ENCODE results near the gene CFAP141. TPM values are rescaled to one million over a fixed set of nuclear protein-coding genes. Genes with fewer than 3 reads are reported as not detected.

CFAP141 gene
- total and polyA plus RNA-seq, 2 of the 13 experiments (the other 11 are each of a cell fraction or from before 2014, with no cell fraction given), result not detected

- no peak for TF ChIP-seq HMGXB3 (CRISPR knock-in tag; IDR thresholded peaks at IDR 0.05; ENCODE audit: borderline replicate concordance)
These were observed 39.9 kb downstream of the CFAP141 start (continued) for GRCh38 chr1:154166207-154166606.

GRCh38 chr1:154159554-154159953, 46.6 kb downstream of the CFAP141 start:
- ATAC-seq, result no peak
- no peaks in the 10 kb centered on the region; the same call in 1 of the 2 replicates for H4K20me1 ChIP-seq (ENCODE audit: insufficient read depth, low read length)
- H3K36me3 ChIP-seq (replicated peaks in 1 of 2; ENCODE audit: control insufficient read depth in 1 of 2, insufficient read depth in 2 of 2, low read length in 2 of 2), result peaks cover 20 to 67% of the 10 kb centered on the region in 2 experiments
- no peak overlapping the region for H3K4me3 ChIP-seq (replicated peaks in 1 of 3; ENCODE audit: insufficient read depth in 1 of 3, low read depth in 2 of 3, low read length in 3 of 3)
- no peak overlapping the region for H3K9ac ChIP-seq (ENCODE audit: insufficient read depth, low read depth, low read length)
- BruUV-seq (replicated peaks), result no TSS peak
- no peak for DNase-seq (ENCODE audit: low spot score)
- H3K4me2 ChIP-seq (ENCODE audit: low read depth, low read length), result no peak overlapping the region
- H3K9me3 ChIP-seq (ENCODE audit: low read length), result no peaks in the 10 kb centered on the region
- in situ Hi-C loops (cut with HindIII; ENCODE audit: extremely low pct_ligation_motif_present, low pct_unique_long_range_greater_than_20kb), result no loop called here
- intact Hi-C loops (cut with micrococcal nuclease; ENCODE audit: unreplicated experiment), result no loop called here
- ChIA-PET POLR2A (no interaction called here), CTCF (ENCODE audit: low intra/inter-chr PET ratio, low total read pairs) (no interaction called here)
- H2AFZ ChIP-seq (ENCODE audit: low read length), result no peak overlapping the region
- TF ChIP-seq PPARG (CRISPR knock-in tag; conservative IDR thresholded peaks at IDR 0.05), result no peak
- TF ChIP-seq SOX6 (IDR thresholded peaks at IDR 0.05), result no peak
- TF ChIP-seq SOX6 (CRISPR knock-in tag; IDR thresholded peaks at IDR 0.05), result no peak
- no peak for TF ChIP-seq KAT7 (CRISPR knock-in tag; IDR thresholded peaks at IDR 0.05; ENCODE audit: borderline replicate concordance)
- no peak for TF ChIP-seq DBP (CRISPR knock-in tag; IDR thresholded peaks at IDR 0.05; ENCODE audit: not compliant biosample characterization)
- H3K4me1 ChIP-seq (ENCODE audit: insufficient read depth, low read length), result no peaks in the 10 kb centered on the region
- no peak for FAIRE-seq
- no peak overlapping the region for H3K27ac ChIP-seq (ENCODE audit: extremely low read length, insufficient read depth, low read length)
- no peaks in the 10 kb centered on the region for H3K79me2 ChIP-seq (ENCODE audit: insufficient read depth, low read length)
- no peaks in the 10 kb centered on the region for H3K27me3 ChIP-seq (ENCODE audit: control insufficient read depth in 1 of 2, insufficient read depth in 2 of 2, low read length in 2 of 2)

Measured in HepG2 (cell line).